GM11168 (cell line): ENCODE measurements around the gene HCFC1R1.

Source experiments
- in situ Hi-C: fragments of 300-500 bp; cut with MboI; formaldehyde crosslinking; loops from one replicate; pipeline ENCODE4 v1.12.0; 2022; ENCODE audit warnings: low sequenced_read_pairs; ENCODE audit not compliant: unreplicated experiment

HCFC1R1 gene

DNA sequence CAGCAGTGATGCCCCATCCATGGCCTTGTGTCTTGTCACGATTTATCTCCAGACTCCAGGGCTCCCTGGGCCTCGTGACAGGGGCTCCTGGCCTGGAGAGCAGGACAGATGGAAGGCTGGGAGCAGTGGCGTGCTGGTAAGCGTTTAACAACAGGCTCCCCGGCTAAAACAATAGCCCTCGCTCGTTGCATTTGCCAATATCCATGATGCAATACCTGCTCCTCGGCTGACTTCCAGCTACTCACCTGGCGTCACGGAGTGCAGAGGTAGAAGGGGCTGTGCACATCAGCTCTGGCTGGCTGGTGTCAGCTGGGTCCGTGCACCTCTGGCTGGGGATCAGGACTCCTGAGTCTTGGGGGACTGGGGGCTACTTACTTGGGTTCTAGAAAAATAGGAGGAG is 14.5 kb upstream of the HCFC1R1 start:
- in situ Hi-C loops, result no loop called here

DNA sequence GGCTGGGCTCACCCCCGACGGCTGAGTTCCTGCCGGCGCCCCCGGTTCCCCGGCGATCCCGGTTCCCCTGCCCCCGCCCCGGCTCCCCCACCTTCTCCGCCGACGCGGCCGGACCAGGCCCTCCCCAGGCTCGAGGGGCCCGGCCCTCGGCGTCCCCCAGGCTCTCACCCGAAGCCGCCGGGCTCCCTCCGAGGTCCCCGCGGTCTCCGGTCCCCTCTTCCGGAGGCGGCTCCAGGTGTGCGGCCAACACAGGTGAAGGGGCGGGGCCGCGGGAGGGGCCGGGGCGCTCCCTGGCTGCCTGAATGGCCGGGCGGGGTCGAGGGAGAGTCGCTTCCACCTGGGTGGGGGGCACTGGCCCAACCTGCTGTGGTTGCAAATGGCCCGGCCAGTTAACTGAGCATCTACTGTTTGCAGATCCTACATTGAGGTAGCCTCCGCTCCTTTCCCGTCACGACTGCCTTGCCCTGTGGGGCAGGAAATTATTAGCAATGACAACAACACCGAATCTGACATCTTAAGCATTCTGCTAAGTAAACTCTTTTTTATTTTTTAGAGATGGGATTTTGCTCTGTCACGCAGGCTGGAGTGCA is 13.1 kb upstream of the HCFC1R1 start, which contains the start of gene BICDL2:
Gene BICDL2 (minus strand): TSS at position 219 of the 590 bp plus-strand sequence. CDS start 1,448 bp downstream, outside the sequence.
- in situ Hi-C loops, result no loop called here

DNA sequence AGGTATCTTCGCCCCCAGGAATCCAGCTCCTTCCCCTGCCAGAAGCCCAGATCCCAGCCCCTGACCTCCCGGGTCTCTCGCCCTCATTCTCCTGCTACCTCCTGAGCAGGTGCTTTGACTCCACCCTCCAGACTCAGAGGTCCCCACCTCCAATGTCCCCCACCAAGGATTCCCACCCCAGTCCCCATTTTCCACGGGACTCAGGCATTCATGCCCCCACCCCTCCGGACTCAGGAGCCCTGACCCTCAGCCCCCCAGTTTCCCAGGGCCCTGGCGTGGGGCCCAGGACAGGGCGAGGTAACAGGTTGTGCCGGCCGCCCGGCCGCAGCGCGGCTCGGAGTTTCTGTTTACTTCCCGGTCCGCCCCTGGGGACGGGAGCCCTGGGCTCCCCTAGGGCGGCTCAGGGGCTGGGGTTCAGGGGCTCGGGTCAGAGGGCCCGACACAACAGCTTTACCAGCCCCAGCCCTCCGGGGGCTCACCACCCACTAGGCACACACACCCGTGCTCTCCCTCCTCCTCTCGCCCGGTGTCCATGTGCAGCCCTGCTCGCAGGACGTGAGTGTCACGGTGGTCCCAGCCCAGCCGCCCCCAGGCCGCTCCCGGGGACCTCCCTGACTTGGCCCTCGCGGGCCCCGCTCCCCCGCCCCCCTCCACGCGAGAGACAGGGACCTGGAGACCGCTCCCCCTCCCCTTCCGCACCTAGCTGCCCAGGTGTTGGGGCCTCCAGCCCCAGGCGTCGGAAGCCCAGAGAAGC is 12.4 kb upstream of the HCFC1R1 start:
- in situ Hi-C loops, result no loop called here

DNA sequence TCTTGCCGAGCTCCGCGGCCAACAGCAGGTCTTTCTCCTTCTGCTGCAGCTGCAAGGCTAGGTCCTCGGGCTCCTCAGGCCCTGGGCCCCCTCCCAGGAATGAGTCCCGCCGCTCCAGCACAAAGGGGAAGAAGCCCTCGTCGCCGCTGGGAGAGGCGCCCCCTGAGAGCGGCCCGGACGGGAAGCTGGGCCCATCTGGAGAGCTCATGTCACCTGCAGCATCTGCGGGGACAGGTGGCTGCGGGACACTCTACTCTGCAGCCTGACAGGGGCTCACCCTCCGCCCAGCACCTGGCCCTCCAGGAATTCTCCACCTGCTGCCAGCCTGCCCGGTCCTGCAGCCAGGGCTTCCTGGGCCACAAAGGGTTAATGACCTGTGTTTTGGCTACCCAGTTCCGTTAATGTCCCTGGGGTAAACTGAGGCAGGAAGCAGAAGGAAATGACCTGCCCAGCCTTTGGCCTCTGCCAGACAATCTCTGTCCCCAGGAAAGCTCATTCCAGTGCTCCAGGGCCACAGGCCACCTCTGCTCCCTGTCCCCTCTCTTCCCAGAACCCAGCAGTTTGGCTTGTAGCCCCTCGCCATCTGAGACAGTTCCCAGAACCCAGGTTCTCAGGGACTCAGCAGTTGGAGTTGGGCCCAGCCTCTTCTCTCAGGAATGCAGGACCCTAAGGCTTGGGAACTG is 11.7 kb upstream of the HCFC1R1 start:
- in situ Hi-C loops, result no loop called here

DNA sequence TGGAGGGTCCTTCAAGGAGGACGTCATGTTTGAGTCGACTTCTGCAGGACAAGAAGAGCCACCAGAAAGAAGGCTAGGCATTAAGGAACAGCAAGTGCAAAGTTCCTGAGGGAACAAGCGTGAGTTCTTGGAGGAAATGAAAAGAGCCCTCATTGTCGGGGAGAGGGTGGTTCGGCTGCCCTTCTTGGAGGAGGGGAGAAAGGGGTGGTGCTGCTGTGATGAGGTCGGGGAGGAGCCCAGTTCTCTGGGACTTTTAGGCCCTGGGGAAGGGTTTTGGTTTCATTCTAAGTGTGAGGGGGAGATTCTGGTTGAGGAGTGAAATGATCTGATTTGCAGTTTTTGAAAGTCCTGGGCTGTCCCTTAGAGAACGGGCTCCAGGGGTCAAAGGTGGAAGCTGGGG is 8.9 kb upstream of the HCFC1R1 start:
- in situ Hi-C loops, result no loop called here

DNA sequence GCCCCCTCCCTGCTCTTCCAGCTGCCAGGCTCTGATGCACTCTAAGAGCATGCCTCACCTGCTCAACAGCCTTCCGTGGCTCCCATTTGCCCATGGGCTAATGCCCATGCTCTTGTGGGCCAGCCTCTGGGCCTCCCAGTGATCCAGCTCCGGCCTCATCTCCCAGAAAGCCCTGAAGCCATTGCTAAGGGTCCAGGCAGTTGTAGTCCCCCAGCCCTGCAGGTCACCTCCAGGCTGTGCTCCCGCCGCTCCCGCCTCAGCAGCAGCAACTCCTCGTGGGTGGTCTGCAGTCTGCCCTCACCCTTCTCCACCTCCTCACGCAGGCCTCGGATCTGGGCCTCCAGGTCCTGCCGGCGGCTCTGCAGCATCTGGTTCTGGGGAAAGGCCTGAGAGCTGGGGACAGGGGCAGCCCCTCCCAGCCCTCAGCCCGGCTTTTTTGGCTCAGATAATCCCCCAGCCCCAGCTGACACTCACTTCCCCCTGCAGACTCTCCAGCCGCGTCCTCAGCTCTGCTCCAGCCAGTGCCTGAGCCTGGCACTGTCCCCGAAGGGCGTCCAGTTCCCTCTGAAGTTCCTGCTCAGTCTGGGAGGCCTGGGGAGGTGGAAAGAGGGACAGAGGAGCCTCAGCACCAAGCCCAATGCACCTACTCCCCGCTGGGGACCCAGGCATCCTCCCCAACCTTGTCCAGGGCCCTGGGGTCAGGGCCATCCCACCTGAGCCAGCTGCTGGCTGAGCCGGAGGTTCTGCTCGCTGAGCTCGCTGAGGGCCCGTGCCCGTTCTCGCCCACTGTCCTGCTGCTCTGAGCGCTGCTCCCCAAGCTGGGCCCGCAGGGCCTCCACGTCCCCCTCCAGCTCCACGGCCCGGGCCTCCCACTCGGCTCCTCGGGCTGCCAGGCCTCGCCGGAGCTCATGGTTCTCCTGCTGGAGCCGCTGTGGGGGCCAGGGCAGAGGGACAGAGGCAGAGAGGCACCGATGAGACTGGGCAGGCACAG is 6.8 kb upstream of the HCFC1R1 start:
- in situ Hi-C loops, result no loop called here

DNA sequence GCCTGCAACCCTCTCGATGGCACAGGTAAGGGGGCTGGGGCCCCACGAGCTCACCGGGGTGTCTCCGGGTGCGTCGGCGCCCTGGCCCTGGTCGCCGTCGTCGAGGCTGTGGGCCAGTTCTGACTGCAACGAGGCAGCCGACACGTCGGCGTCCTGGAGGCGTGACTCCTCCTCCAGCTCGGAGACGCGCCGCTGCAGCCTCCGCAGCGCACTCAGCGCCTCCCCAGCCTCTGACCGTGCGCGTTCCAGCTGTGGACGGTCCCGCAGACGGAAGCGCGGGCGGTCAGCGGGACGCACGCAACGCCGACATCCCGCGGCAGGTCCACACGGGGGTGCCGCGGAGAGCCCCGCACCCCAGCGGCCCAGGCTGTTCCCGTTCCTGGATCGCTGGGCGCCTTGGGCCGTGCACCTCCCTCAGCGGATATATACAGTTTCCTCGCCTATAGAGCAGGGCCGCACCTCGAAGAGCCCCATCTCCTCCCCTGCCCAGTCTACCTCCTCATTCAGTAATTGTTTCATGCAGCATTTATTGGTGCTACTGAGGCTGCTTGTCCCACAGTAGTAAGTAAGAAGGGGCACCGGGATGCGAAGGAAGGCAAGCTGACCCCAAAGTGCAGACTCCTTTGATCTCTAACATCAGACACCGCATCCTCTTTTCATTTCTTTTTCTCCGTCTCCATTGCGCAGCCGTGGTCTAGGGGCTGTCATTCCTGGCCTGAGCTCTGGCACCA is 5.9 kb upstream of the HCFC1R1 start:
- in situ Hi-C loops, result no loop called here

DNA sequence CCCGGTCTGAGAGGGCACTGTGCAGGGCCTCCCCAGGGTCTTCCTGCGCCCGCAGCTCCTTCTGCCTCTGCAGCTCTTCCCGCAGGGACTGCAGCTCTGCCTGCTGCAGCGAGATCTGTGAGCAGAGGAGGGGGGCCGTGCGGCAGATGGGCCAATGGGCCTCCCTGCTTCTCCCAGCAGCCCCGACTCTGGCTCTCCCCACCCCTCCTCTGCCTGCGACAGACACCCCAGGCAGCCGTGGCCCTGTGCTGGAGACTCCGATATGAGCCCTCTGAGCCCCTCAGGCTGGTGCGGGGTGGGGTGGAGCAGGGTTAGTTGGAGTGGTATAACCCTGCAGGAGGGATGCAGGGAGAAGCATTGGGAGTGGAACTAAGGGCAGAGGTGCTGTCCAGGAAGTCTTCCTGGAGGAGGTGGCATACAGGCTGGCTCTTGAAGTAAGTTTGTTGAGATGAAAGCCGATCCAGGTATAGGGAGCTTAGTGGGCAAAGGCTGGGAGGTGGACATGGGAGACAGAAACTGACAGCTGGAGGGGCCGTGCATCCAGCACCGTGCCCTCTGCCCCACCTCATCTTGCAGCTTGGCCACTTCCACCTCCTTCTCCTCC is 5.1 kb upstream of the HCFC1R1 start:
- in situ Hi-C loops, result no loop called here

DNA sequence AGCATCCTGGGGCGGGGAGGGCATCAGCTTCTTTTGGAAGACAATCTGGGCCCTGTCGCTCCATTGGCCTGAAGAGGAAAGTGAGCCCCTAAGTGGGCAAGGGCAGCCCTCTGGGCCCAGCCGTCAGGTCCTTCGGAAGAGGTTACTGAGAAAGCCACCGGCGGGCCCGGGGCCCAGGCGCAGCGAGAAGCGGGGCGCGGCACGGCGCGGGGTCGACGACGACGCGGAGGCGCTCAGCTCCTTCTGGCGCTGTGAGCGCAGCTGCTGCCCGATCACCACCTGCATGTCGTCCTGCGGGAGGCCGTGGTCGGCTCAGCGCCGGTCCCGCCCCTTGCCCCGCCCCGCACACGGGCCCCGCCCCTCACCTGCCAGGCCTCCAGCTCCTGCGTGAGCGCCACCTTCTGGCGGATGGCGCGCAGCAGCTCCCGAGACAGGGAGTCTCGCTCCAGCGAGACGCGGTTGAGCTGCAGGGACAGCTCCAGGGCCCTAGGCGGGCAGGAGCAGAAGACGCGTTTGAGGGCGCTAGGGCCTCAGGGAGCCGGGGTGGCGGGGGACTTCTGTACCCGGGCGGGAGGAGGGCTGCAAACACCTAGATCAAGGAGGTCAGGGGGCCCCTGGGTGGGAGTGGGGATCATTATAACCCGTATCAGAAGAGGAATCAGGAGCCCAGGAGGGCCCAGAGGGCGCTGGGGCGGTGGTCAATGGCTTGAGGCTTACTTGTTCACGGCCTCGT is 4.4 kb upstream of the HCFC1R1 start:
- in situ Hi-C loops, result no loop called here

DNA sequence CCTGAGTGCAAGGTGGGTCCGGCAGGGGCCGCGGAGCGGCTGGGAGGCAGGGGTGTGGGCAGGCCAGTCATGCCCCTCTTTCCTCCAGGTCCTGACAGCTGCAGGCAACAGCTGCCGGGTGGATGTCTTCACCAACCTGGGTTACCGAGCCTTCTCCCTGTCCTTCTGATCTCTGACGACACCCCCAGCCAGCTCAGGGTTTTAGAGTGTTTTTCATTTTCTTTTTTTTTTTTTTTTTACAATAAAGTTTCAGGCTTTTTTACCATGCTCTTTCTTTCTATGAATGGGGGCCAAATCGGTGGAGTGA is 3.7 kb upstream of the HCFC1R1 start:
- in situ Hi-C loops, result no loop called here

DNA sequence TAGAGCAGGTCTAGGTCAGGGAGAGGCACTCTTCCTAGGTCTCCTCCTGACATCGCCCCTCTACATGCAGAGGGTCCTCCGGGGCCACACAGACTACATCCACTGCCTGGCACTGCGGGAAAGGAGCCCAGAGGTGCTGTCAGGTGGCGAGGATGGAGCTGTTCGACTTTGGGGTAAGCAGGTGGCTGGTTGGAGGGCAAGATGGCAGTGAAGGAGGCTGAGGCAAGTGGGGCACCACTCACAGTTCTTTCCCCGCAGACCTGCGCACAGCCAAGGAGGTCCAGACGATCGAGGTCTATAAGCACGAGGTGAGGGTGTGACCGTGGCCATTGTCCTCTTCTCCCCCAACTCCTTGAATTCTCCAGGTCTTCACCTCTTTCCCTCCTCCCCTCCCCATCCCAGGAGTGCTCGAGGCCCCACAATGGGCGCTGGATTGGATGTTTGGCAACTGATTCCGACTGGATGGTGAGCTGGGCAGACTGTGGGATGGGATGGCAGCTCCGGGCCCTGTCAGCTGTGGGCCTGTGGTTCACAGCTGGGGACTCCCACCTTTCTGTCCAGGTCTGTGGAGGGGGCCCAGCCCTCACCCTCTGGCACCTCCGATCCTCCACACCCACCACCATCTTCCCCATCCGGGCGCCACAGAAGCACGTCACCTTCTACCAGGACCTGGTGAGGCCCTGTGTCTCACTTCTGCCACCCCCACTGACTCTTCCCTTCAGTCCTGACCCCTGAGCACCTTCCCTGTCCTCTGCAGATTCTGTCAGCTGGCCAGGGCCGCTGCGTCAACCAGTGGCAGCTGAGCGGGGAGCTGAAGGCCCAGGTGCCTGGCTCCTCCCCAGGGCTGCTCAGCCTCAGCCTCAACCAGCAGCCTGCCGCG is 3.1 kb upstream of the HCFC1R1 start:
- in situ Hi-C loops, result no loop called here

DNA sequence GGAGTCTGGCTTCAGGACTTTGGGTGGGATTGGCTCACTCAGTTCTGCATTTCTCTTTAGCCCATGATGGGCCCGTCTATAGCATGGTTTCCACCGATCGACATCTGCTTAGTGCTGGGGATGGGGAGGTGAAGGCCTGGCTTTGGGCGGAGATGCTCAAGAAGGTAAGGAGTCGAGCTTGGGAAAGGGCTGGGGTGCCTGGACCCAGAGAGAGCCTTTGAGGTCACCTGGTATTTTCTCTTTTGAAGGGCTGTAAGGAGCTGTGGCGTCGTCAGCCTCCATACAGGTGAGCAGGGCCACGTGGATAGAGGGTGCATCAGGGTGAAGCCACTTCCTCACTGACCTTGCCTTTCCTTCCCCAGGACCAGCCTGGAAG is 2.2 kb upstream of the HCFC1R1 start:
- in situ Hi-C loops, result no loop called here

DNA sequence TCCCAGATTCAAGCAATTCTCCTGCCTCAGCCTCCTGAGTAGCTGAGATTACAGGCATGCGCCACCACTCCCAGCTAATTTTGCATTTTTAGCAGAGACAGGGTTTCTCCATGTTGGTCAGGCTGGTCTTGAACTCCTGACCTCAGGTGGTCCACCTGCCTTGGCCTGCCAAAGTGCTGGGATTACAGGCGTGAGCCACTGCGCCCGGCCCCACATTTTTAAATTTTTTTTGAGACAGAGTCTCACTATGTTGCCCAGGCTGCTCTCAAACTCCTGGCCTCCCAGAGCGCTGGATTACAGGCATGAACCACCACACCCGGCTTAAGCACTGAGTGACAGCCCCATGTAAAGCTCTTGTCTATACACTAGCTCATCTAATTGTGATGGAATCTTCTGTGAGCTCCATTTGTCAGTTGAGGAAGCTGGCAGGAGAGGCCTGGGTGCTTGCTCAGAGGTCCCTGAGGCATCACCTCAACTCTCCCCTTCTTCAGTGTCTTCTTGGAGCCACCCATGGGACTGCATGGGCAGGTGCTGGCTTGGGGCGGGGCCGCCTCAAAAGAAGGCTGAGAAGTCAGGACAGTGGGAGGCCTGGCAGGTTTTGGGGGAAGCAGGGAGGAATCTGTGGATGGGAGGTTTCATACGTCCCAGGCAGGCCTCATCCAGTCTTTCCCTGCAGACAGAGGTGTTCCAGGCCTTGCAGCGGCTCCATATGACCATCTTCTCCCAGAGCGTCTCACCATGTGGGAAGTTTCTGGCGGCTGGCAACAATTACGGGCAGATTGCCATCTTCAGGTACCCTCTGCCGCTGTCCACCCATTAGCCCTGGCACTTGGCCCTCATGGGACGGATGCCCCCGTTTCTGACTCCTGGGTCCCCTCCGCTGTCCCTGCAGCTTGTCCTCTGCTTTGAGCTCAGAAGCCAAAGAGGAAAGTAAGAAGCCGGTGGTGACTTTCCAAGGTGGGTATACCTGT is 1.6 kb upstream of the HCFC1R1 start:
- in situ Hi-C loops, result no loop called here

DNA sequence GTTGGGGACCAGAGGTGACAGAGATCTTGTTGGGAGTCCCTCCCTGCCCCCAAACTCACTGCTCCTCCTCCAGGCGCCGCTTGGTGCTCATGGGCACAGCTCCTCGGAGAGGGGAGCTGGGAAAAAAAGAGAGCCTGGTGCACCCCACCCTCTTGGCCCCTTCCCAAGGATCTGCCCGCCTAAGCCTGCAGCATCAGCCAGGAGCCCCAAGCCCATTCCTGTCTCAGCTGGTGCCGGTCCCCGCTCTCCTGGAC is 400 bp downstream of the HCFC1R1 start:
- in situ Hi-C loops, result no loop called here

DNA sequence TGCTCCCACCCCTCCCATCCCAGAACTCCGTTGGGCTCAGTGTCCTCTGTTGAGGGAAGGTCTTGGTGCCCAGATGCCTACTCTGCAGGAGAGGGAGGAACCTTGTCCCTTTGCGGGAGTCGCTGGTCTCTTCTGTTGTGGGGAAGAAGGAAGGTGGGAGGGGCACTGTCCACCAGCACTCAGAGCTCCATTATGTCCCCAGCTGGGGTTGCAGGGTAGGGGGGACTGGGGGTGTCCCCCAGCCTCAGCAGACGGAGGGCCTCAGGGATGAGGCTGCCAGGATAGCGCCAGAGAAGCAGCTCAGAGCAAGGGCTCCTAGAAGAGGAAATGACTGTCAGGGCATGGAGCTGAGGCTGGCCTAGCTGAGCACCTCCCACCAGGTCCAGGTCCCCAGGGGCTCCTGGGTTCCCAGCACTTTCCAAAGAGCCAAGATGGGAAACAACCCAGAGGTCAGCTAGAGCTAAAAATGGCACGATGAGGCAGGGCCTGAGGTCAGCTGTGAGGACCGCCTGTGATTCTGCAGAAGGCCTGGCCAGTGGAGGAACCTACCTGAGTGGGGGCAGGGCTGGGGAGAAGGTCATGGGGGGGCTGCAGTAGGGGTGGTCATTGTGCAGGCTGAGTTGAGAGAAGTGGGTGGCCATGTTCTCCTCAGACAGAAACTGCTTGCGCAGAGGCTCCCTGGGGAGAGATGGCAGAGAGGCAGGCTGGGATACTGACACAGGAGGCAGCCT is 893 bp downstream of the HCFC1R1 start:
- in situ Hi-C loops, result no loop called here

DNA sequence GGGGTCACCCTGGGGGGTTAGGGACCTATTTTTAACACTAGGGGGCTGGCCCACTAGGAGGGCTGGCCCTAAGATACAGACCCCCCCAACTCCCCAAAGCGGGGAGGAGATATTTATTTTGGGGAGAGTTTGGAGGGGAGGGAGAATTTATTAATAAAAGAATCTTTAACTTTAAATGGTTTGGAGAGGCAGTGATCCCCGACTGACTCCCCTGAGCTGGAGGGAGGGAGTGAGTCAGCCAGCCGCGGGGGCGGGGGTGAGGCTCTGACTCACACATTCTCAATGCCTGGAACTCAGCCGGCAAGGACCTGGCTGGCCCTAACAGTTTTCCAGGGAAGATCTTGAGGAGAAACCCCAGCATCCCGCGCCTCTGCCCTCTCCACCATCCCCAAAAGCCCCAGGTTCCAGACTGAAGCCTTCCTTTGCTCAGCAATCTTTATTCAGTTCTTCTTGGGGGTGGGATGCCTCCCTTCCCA is 1.5 kb downstream of the HCFC1R1 start:
- in situ Hi-C loops, result no loop called here
